Measurements from ENCODE around the gene RBM43. TPM values are rescaled to one million over a fixed set of nuclear protein-coding genes. Genes with fewer than 3 reads are reported as not detected.
"Not testable (repeated sequence)": the region's sequence is repeated elsewhere in the genome, so short reads cannot be mapped to it uniquely, and the experiment has no call there.

RBM43 gene
- total RNA-seq, 4 donors from 2014 or later, result 2.5 to 4.9 (median 3.9) TPM

GRCh38 chr2:151240433-151240832 lies 21.2 kb downstream of the RBM43 start:
- no peak for DNase-seq (ENCODE audit: low spot score in 2 of 2)
- WGBS, 2 donors, result 67 to 83% methylated on average over 1 of the region's 1 CpG
- intact Hi-C loops (cut with DNase I; ENCODE audit: low total_unique reads), result no loop called here
- no peak overlapping the region for H3K4me3 ChIP-seq (ENCODE audit: low read depth, poor library complexity, severe bottlenecking)
- TF ChIP-seq POLR2A (IDR thresholded peaks at IDR 0.05) (no peak), CTCF (IDR thresholded peaks at IDR 0.05) (no peak)

- intact Hi-C loops (cut with DNase I; ENCODE audit: low total_unique reads), result no loop called here
- no peak for DNase-seq (ENCODE audit: low spot score in 2 of 2)
- TF ChIP-seq CTCF (IDR thresholded peaks at IDR 0.05) (no peak), POLR2A (IDR thresholded peaks at IDR 0.05) (no peak)
- WGBS, 2 donors, result 86 to 87% methylated on average over 9 of the region's 9 CpGs
- no peak overlapping the region for H3K4me3 ChIP-seq (ENCODE audit: low read depth, poor library complexity, severe bottlenecking)
Measured at GRCh38 chr2:151239624-151240023, 22.0 kb downstream of the RBM43 start.

GRCh38 chr2:151238527-151239487 lies 22.9 kb downstream of the RBM43 start:
- TF ChIP-seq CTCF (IDR thresholded peaks at IDR 0.05), result no peak
- no peak for TF ChIP-seq POLR2A (IDR thresholded peaks at IDR 0.05)
- intact Hi-C loops (cut with DNase I; ENCODE audit: low total_unique reads), result no loop called here
- 11 to 14% methylated on average over 6 of the region's 6 CpGs for WGBS, 2 donors
- DNase-seq (ENCODE audit: low spot score in 2 of 2), result peak in 1 of 2 donors; percentile 63
- no peak overlapping the region for H3K4me3 ChIP-seq (ENCODE audit: low read depth, poor library complexity, severe bottlenecking)

GRCh38 chr2:151237422-151238025 lies 24.1 kb downstream of the RBM43 start:
- DNase-seq (ENCODE audit: low spot score in 2 of 2), result no peak
- TF ChIP-seq POLR2A (IDR thresholded peaks at IDR 0.05), result no peak
- no peak for TF ChIP-seq CTCF (IDR thresholded peaks at IDR 0.05)
- WGBS, 2 donors, result 68 to 72% methylated on average over 4 of the region's 4 CpGs
- H3K4me3 ChIP-seq (ENCODE audit: low read depth, poor library complexity, severe bottlenecking), result no peak overlapping the region
- intact Hi-C loops (cut with DNase I; ENCODE audit: low total_unique reads), result no loop called here

- H3K4me3 ChIP-seq (ENCODE audit: low read depth, poor library complexity, severe bottlenecking); intact Hi-C loops (cut with DNase I; ENCODE audit: low total_unique reads); DNase-seq (ENCODE audit: low spot score in 2 of 2): not testable (repeated sequence)
- 79 to 85% methylated on average over 3 of the region's 3 CpGs for WGBS, 2 donors
Measured at GRCh38 chr2:151233760-151234159, 27.9 kb downstream of the RBM43 start.

GRCh38 chr2:151233288-151233687 lies 28.4 kb downstream of the RBM43 start:
- WGBS, 2 donors, result 92 to 98% methylated on average over 2 of the region's 2 CpGs
- intact Hi-C loops (cut with DNase I; ENCODE audit: low total_unique reads); H3K4me3 ChIP-seq (ENCODE audit: low read depth, poor library complexity, severe bottlenecking); DNase-seq (ENCODE audit: low spot score in 2 of 2): not testable (repeated sequence)
